Measurements from ENCODE around the gene RDH5. TPM values are rescaled to one million over a fixed set of nuclear protein-coding genes. Genes with fewer than 3 reads are reported as not detected.

Gene RDH5
- total and polyA plus RNA-seq, 8 donors: 1.3 to 12.6 (median 3.4) TPM

DNA sequence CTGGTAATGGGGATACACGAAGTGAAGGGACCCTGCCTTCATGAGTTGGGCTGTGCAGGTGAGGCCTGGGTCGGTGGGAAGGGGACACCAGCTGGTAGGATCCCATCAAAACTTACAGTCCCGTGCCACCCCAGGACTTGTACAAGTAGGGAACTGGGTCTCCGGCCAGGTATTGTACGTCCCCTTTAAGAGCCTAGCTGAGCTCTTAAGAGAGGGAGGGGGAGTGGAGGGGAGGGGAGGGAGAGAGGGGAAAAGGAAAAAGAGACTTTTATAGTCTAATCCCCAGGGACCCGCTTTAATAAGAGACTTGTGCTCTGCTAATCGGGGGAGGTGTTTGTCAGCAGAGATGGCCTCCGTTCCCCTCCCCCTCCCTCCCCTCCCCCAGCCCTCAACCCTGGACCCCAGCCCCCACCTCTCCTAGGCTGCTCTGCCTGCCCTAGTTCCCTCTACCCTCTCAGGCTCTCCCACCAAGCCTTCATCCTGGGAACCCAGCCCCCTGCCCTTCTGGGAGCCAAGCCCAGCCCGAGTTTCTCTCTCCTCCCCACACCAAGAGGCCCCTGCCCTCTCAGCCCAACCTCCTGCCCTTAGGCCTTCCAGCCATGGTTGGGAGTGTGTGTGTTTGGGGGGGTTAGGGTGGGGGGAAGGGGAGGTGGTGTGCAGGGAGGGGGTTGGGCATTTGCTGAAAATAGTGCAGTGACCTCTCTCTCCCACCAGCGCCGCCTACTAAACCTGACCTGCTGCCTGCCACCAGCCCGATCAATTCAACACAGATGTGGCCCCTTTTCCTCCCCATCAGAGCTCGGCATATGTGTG lies 25.4 kb downstream of the RDH5 start:
- FAIRE-seq (no peak), DNase-seq (no peak)
- intact Hi-C loops (cut with DNase I): loop anchor here in 1 of 3 donors (10.0 kb wide), 1 partner anchor 189 kb away; the partner anchor contains the start of gene DGKA

DNA sequence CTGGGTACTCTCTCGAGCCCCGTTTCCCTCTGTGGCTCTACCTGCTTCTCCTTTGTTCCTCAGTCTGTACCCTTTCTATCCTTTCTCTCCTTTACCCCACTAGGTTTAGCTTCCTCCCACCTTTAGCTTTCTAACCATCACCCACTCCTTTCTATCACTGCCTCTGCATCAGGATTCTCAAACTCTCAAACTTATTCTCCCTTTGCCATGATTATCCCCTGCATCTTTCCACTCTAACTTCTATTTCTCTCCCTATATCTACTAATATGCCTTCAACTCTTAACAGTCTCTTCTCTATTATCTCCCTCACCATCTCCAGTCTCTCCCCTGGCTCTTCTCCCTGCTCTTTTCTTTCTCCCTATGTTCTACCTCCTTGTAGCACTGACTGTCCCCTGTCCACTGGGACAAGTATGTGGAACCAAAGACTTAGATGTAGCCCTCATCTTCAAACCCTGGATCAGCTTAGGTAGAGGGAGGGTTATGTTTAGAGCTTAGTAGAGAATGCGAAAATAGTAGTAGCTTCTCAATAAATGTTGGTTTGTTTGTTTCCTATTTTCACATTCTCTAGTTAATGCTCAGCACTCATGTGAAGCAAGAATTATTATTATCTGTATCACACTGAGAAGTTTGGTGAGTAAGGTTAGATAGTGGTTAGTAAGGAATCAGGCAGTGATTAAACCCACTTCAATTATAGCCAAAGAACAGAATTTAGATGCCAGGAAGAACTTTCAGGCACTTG lies 26.1 kb downstream of the RDH5 start:
- TF ChIP-seq, protein P1, sequence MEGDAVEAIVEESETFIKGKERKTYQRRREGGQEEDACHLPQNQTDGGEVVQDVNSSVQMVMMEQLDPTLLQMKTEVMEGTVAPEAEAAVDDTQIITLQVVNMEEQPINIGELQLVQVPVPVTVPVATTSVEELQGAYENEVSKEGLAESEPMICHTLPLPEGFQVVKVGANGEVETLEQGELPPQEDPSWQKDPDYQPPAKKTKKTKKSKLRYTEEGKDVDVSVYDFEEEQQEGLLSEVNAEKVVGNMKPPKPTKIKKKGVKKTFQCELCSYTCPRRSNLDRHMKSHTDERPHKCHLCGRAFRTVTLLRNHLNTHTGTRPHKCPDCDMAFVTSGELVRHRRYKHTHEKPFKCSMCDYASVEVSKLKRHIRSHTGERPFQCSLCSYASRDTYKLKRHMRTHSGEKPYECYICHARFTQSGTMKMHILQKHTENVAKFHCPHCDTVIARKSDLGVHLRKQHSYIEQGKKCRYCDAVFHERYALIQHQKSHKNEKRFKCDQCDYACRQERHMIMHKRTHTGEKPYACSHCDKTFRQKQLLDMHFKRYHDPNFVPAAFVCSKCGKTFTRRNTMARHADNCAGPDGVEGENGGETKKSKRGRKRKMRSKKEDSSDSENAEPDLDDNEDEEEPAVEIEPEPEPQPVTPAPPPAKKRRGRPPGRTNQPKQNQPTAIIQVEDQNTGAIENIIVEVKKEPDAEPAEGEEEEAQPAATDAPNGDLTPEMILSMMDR (IDR thresholded peaks at IDR 0.05): no peak
- ATAC-seq (no peak), DNase-seq (no peak), FAIRE-seq (no peak)
- Histone ChIP-seq H3K9me3 (no peaks in the 10 kb centered on the region), H3K27me3 (no peaks in the 10 kb centered on the region), H3K27ac (no peak overlapping the region), H3K4me3 (no peak overlapping the region), H3K4me1 (peaks cover 0 to 7% (median 3%) of the 10 kb centered on the region in 3 donors), H3K36me3 (no peaks in the 10 kb centered on the region)
- WGBS, 2 donors: 35 to 42% methylated on average over 3 of the region's 3 CpGs
- intact Hi-C loops (cut with DNase I): loop anchor here in 1 of 3 donors (10.0 kb wide), 1 partner anchor 188 kb away; the partner anchor contains the start of gene DGKA

More for the DNA sequence above, 25.4 kb downstream of the RDH5 start:
- Histone ChIP-seq H3K27ac (no peak overlapping the region), H3K9me3 (no peaks in the 10 kb centered on the region), H3K4me1 (peaks cover 0 to 7% (median 3%) of the 10 kb centered on the region in 3 donors), H3K4me3 (no peak overlapping the region), H3K27me3 (no peaks in the 10 kb centered on the region), H3K36me3 (no peaks in the 10 kb centered on the region)
- WGBS, 2 donors: 21 to 29% methylated on average over 13 of the region's 13 CpGs
- peak in 1 of 4 donors; percentile 16 for ATAC-seq
- TF ChIP-seq, protein P1 (IDR thresholded peaks at IDR 0.05): no peak

DNA sequence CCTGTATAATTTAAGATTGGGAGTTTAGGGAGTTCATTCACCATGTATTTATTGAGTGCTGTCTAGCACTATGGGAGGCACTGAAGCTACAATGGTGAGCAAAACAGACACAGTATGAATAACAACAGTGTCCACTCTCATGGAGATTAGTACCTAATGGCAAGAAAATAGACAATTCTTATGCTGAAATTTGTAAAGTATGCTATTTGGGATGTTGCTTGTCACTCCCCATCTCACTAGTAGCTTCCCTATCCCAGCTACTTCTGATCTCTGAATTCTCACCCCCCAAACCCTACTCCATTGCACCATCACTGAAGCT lies 26.7 kb downstream of the RDH5 start:
- Histone ChIP-seq H3K4me3 (no peak overlapping the region), H3K27ac (no peak overlapping the region), H3K9me3 (no peaks in the 10 kb centered on the region), H3K27me3 (no peaks in the 10 kb centered on the region), H3K4me1 (peaks cover 0 to 7% (median 3%) of the 10 kb centered on the region in 3 donors), H3K36me3 (no peaks in the 10 kb centered on the region)
- no peak for DNase-seq
- TF ChIP-seq, protein P1 (IDR thresholded peaks at IDR 0.05): no peak
- no peak for ATAC-seq
- no peak for FAIRE-seq
- intact Hi-C loops (cut with DNase I): loop anchor here in 1 of 3 donors (10.0 kb wide), 1 partner anchor 188 kb away; the partner anchor contains the start of gene DGKA

DNA sequence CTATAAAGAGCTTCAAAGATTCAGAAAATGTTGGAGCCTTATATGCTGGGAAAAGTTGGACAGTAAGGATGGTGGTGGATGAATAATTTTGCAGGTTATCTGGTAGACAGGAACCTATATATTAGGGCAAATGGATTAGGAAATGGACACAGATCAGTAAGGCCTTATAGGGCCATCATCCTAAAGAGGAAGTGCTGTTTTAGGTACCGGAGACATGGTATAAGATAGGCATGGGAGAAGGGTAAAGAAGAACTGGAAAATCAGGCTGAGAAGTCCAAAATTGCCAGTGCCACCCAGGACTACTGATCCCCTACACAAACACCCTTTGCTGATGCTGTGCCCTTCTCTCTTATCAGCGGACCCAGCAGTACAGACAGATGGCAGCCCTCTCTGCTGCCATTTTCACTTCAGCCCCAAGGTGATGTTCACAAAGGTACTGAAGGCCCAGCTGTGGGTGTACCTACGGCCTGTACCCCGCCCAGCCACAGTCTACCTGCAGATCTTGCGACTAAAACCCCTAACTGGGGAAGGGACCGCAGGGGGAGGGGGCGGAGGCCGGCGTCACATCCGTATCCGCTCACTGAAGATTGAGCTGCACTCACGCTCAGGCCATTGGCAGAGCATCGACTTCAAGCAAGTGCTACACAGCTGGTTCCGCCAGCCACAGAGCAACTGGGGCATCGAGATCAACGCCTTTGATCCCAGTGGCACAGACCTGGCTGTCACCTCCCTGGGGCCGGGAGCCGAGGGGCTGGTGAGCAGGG lies 28.2 kb downstream of the RDH5 start:
- FAIRE-seq: no peak
- intact Hi-C loops (cut with DNase I): loop anchor here in 1 of 3 donors (10.0 kb wide), 1 partner anchor 186 kb away; the partner anchor contains the start of gene DGKA
- TF ChIP-seq, protein P1 (IDR thresholded peaks at IDR 0.05): no peak

More for the DNA sequence above, 28.2 kb downstream of the RDH5 start:
- Histone ChIP-seq H3K9me3 (no peaks in the 10 kb centered on the region), H3K27me3 (no peaks in the 10 kb centered on the region), H3K4me1 (peaks cover 0 to 7% (median 3%) of the 10 kb centered on the region in 3 donors), H3K27ac (no peak overlapping the region), H3K4me3 (no peak overlapping the region), H3K36me3 (peaks cover 0 to 7% (median 6%) of the 10 kb centered on the region in 3 donors)
- ATAC-seq (no peak), DNase-seq (no peak)
- WGBS, 2 donors: 91 to 94% methylated on average over 18 of the region's 18 CpGs

Measured in pancreas (tissue), 10 donors.